Upper lobe of right lung (tissue), 1 donor: Measurements from ENCODE around the gene TEX54. TPM values are rescaled to one million over a fixed set of nuclear protein-coding genes. Genes with fewer than 3 reads are reported as not detected.

Experiments
- ATAC-seq: fragments of 200-7000 bp; cut with Tn5 transposase; one replicate; pipeline ENCODE4 v1.9.1; 2020; ENCODE audit warnings: mild to moderate bottlenecking, moderate library complexity
- DNase-seq: peaks from one replicate; pipeline ENCODE4 v3.0.0-alpha.2; 2020
- H3K27ac ChIP-seq: fragments of 200-600 bp; one replicate; pipeline ENCODE4 v1.8.0; 2022
- H3K27me3 ChIP-seq: fragments of 200-600 bp; one replicate; pipeline ENCODE4 v1.8.0; 2022; ENCODE audit warnings: mild to moderate bottlenecking
- H3K36me3 ChIP-seq: fragments of 200-600 bp; one replicate; pipeline ENCODE4 v1.8.0; 2022
- H3K4me1 ChIP-seq: fragments of 200-600 bp; one replicate; pipeline ENCODE4 v1.8.0; 2022
- H3K4me3 ChIP-seq: fragments of 200-600 bp; one replicate; pipeline ENCODE4 v1.8.0; 2022; ENCODE audit warnings: mild to moderate bottlenecking
- H3K9me3 ChIP-seq: fragments of 200-600 bp; one replicate; pipeline ENCODE4 v1.8.0; 2022
- intact Hi-C: fragments of 100-400 bp; cut with DNase I; formaldehyde crosslinking; loops from one replicate; pipeline ENCODE4 v1.11.0; 2022
- total RNA-seq: library from RNA; stranded (reverse); fragmentation: NEBNext Ultra II Directional; extraction: Animal tissue kit (Norgen Biotek cat#: 25700); gene quantifications from one replicate; pipeline ENCODE4 v1.2.1, GENCODE V29; 2021
- TF ChIP-seq, protein P1 (sequence below): fragments of 200-600 bp; IDR thresholded peaks from one replicate; pipeline ENCODE4 v1.8.0; 2022; ENCODE audit warnings: antibody characterized with exemption
- donor health status: DM: no; HTN: yes; CAD: no; lungs with severe emphysema.

Gene TEX54
- total RNA-seq, 1 donor from 2014 or later = not detected

- H3K27me3 ChIP-seq = no peaks in the 10 kb centered on the region
- intact Hi-C loops = loop anchor here (10.0 kb wide), 1 partner anchor 55 kb away; no protein-coding TSS in a partner anchor
- no peaks in the 10 kb centered on the region for H3K9me3 ChIP-seq
- TF ChIP-seq, protein P1, sequence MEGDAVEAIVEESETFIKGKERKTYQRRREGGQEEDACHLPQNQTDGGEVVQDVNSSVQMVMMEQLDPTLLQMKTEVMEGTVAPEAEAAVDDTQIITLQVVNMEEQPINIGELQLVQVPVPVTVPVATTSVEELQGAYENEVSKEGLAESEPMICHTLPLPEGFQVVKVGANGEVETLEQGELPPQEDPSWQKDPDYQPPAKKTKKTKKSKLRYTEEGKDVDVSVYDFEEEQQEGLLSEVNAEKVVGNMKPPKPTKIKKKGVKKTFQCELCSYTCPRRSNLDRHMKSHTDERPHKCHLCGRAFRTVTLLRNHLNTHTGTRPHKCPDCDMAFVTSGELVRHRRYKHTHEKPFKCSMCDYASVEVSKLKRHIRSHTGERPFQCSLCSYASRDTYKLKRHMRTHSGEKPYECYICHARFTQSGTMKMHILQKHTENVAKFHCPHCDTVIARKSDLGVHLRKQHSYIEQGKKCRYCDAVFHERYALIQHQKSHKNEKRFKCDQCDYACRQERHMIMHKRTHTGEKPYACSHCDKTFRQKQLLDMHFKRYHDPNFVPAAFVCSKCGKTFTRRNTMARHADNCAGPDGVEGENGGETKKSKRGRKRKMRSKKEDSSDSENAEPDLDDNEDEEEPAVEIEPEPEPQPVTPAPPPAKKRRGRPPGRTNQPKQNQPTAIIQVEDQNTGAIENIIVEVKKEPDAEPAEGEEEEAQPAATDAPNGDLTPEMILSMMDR = no peak
- peaks cover 13% of the 10 kb centered on the region for H3K4me1 ChIP-seq
- no peak overlapping the region for H3K4me3 ChIP-seq
- DNase-seq (no peak), ATAC-seq (no peak)
- H3K36me3 ChIP-seq = peaks cover 94% of the 10 kb centered on the region
- H3K27ac ChIP-seq = no peak overlapping the region
Measured at GRCh38 chr11:62799486-62799885, 33.2 kb downstream of the TEX54 start.

DNA sequence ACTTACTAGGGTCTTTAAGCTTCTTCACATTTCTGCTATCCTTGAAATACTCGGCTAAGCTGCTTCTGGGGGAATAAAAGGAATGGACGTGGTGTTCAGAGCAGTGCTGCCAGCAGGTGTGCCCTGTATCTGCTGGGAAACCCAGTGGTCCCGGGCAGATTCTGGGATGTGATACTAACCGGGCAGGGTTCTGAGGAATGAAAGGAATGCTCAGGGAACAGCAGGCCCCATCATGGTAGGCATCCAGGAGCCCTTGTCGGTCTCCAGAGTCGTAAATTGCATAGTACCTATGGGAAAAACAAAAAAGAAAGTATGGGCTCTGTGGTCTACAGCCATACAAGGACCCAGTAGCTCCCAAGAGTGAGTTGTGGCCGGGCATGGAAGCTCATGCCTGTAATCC is 36.4 kb downstream of the TEX54 start:
- H3K27me3 ChIP-seq = no peaks in the 10 kb centered on the region
- TF ChIP-seq, protein P1 = no peak
- H3K36me3 ChIP-seq = peaks cover 93% of the 10 kb centered on the region
- H3K27ac ChIP-seq = no peak overlapping the region
- intact Hi-C loops = loop anchor here (10.0 kb wide), 1 partner anchor 59 kb away; no protein-coding TSS in a partner anchor
- H3K4me3 ChIP-seq = no peak overlapping the region
- no peaks in the 10 kb centered on the region for H3K9me3 ChIP-seq
- no peak for DNase-seq
- ATAC-seq = no peak
- H3K4me1 ChIP-seq = peaks cover 13% of the 10 kb centered on the region

DNA sequence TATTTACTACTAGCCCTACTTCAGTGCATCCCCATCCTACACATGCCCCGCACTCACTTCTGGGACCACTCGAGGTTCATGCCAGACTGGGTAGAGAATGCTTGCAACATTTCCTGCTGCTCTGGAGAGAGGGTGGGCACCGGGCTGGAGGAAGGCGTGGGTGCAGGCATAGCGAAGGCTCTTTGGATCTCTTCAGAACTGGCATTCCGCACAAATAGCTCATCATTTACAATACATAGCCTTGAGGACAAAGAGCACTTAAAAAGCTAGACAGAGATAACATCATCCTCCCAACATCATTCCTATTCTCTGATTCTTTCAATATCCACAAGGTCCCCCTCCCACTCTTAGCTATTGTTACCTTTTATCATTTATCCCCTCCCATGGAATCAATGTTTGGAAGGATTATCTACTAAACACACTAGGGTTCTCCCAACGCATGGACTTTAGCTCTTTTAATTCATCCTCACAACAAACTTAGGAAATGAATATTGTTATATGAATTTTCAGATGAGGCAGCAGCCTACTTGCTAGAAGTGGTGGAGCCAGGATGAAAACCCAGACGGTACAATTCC is 38.4 kb downstream of the TEX54 start:
- Histone ChIP-seq H3K36me3 (peaks cover 85% of the 10 kb centered on the region), H3K27me3 (no peaks in the 10 kb centered on the region), H3K4me3 (no peak overlapping the region), H3K27ac (no peak overlapping the region), H3K9me3 (no peaks in the 10 kb centered on the region), H3K4me1 (peaks cover 25% of the 10 kb centered on the region)
- TF ChIP-seq, protein P1 = no peak
- DNase-seq (no peak), ATAC-seq (no peak)
- intact Hi-C loops = loop anchor here (10.0 kb wide), 1 partner anchor 61 kb away; no protein-coding TSS in a partner anchor

GRCh38 chr11:62792202-62792575 is 40.5 kb downstream of the TEX54 start:
- ATAC-seq (no peak), DNase-seq (no peak)
- TF ChIP-seq, protein P1 = no peak
- peak overlapping the region; percentile 97 for H3K4me3 ChIP-seq
- no peaks in the 10 kb centered on the region for H3K9me3 ChIP-seq
- peaks cover 71% of the 10 kb centered on the region for H3K36me3 ChIP-seq
- peaks cover 35% of the 10 kb centered on the region for H3K4me1 ChIP-seq
- H3K27me3 ChIP-seq = no peaks in the 10 kb centered on the region
- intact Hi-C loops = loop anchor here (10.0 kb wide), 1 partner anchor 63 kb away; no protein-coding TSS in a partner anchor
- H3K27ac ChIP-seq = peak overlapping the region; percentile 92

DNA sequence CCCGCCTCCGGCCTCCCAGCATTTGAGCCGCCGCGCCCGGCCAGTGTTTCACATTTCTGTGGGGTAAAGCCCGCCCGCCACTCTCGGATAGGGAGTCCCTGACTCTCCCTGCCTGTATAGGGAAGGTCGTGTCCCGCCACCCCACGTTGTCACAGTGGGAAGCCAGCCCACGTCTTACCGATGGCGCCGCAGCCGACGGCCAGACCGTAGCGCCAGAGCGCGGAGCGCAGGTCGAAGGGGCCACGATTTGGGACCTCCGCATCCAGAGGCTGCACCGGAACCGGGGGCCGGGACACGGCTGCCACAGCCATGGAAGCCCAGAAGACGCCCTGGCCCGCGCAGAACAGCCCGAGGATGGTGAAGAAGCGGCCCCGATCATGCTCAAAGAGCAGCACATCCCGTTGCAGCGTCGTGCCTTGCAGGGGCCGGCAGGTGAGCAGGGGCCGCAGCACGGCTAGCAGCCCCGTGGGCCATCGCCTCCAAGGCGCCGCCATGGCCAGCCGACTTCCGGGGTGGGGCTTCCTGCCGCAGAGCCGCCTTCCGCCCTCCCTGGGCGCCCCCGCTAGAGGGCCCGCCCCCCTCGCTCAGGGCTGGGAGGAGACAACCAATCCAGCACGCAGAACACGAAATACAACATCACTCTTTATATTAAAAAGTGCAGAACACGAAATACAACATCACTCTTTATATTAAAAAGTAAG is 41.0 kb downstream of the TEX54 start, which contains the start of gene TMEM223:
TSS of gene TMEM223 (minus strand) at position 506 of the 701 bp plus-strand sequence. CDS start at position 494, 12 bp downstream.
- peak; percentile 95 for DNase-seq
- intact Hi-C loops = loop anchor here (10.0 kb wide), 1 partner anchor 63 kb away; no protein-coding TSS in a partner anchor
- H3K4me3 ChIP-seq = peak within 1 kb of the TSS; percentile 97
- H3K4me1 ChIP-seq = peaks cover 35% of the 10 kb centered on the region
- peaks cover 66% of the 10 kb centered on the region for H3K36me3 ChIP-seq
- H3K27me3 ChIP-seq = no peaks in the 10 kb centered on the region
- TF ChIP-seq, protein P1 = peak; percentile 17
- peak within 1 kb of the TSS; percentile 92 for H3K27ac ChIP-seq
- no peaks in the 10 kb centered on the region for H3K9me3 ChIP-seq
- peak; percentile 90 for ATAC-seq
